Measurements from ENCODE around the gene IDH3G.

Gene IDH3G

GRCh38 chrX:153773741-153774575 lies 20.2 kb downstream of the IDH3G start:
- no peak for DNase-seq (ENCODE audit: low read depth in 1 of 2, low spot score in 1 of 2)

GRCh38 chrX:153773218-153773611 lies 21.0 kb downstream of the IDH3G start:
- no peak for DNase-seq (ENCODE audit: low read depth in 1 of 2, low spot score in 1 of 2)

GRCh38 chrX:153772316-153773217 lies 21.6 kb downstream of the IDH3G start:
- no peak for DNase-seq (ENCODE audit: low read depth in 1 of 2, low spot score in 1 of 2)

GRCh38 chrX:153771415-153772315 lies 22.5 kb downstream of the IDH3G start:
- no peak for DNase-seq (ENCODE audit: low read depth in 1 of 2, low spot score in 1 of 2)

- DNase-seq (ENCODE audit: low read depth in 1 of 2, low spot score in 1 of 2) = no peak
These were observed 23.4 kb downstream of the IDH3G start for GRCh38 chrX:153770601-153771414.

- DNase-seq (ENCODE audit: low read depth in 1 of 2, low spot score in 1 of 2) = no peak
These were observed 24.1 kb downstream of the IDH3G start for GRCh38 chrX:153769865-153770600.

- DNase-seq (ENCODE audit: low read depth in 1 of 2, low spot score in 1 of 2) = no peak
These were observed 24.9 kb downstream of the IDH3G start for GRCh38 chrX:153769158-153769864.

- no peak for DNase-seq (ENCODE audit: low read depth in 1 of 2, low spot score in 1 of 2)
These were observed 25.6 kb downstream of the IDH3G start for GRCh38 chrX:153768311-153769157.

- no peak for DNase-seq (ENCODE audit: low read depth in 1 of 2, low spot score in 1 of 2)
These were observed 26.5 kb downstream of the IDH3G start for GRCh38 chrX:153767674-153768055.

- DNase-seq (ENCODE audit: low read depth in 1 of 2, low spot score in 1 of 2) = no peak
These were observed 27.1 kb downstream of the IDH3G start for GRCh38 chrX:153766871-153767673.

GRCh38 chrX:153766098-153766817 lies 27.9 kb downstream of the IDH3G start:
- peak in 1 of 2 donors; percentile 11 for DNase-seq (ENCODE audit: low read depth in 1 of 2, low spot score in 1 of 2)

GRCh38 chrX:153765138-153766079 lies 28.8 kb downstream of the IDH3G start:
- no peak for DNase-seq (ENCODE audit: low read depth in 1 of 2, low spot score in 1 of 2)

- DNase-seq (ENCODE audit: low read depth in 1 of 2, low spot score in 1 of 2) = no peak
These were observed 29.4 kb downstream of the IDH3G start for GRCh38 chrX:153764786-153765137.

GRCh38 chrX:153763989-153764755 lies 30.0 kb downstream of the IDH3G start, which contains the start of gene PLXNB3:
Gene PLXNB3 (plus strand): TSS chrX:153764249. CDS start chrX:153765536, 1,287 bp downstream.
- peak; percentile 51 to 61 for DNase-seq (ENCODE audit: low read depth in 1 of 2, low spot score in 1 of 2)

All from activated CD4-positive, alpha-beta T cell treated with anti-CD3 and anti-CD28 coated beads, Interleukin-2, amount 50 U/mL, for 24 hours (primary cell).